Measurements from ENCODE around the gene HEATR5B. TPM values are rescaled to one million over a fixed set of nuclear protein-coding genes. Genes with fewer than 3 reads are reported as not detected.
A peak's percentile ranks its signal among the peaks of the same experiment; 100 is the strongest.

Gene HEATR5B
- polyA plus RNA-seq = 19.0 TPM
- long read RNA-seq, donor 1 = 0 reads
- long read RNA-seq, donor 2, partial matches to known transcripts = 0 of 9 reads
- long read RNA-seq, donor 2, other reads (novel, unspliced or antisense) = 9 of 9 reads
- long read RNA-seq, donor 3 = 0 reads
- long read RNA-seq, donor 4 = 0 reads
- long read RNA-seq, donor 5, full-length matches to known transcripts = 1 of 1 reads
- long read RNA-seq, donor 5, partial matches to known transcripts = 0 of 1 reads
- long read RNA-seq, donor 5, other reads (novel, unspliced or antisense) = 0 of 1 reads
- long read RNA-seq, donor 6, partial matches to known transcripts = 6 of 6 reads
- long read RNA-seq, donor 6, other reads (novel, unspliced or antisense) = 0 of 6 reads
- long read RNA-seq, donor 7 = 0 reads
- long read RNA-seq, donor 8, full-length matches to known transcripts = 1 of 1 reads
- long read RNA-seq, donor 8, partial matches to known transcripts = 0 of 1 reads
- long read RNA-seq, donor 8, other reads (novel, unspliced or antisense) = 0 of 1 reads
- long read RNA-seq, donor 9 = 0 reads
- long read RNA-seq, donor 10, partial matches to known transcripts = 5 of 5 reads
- long read RNA-seq, donor 10, other reads (novel, unspliced or antisense) = 0 of 5 reads
- long read RNA-seq, donor 11 = 0 reads

GRCh38 chr2:37083873-37084794, at the start of gene HEATR5B, which contains the start of gene GPATCH11:
Gene HEATR5B (minus strand): TSS chr2:37084372. CDS start chr2:37083414, 958 bp downstream.
Gene GPATCH11 (plus strand): TSS chr2:37084518. CDS start chr2:37088382, 3,864 bp downstream.
- H3K27ac ChIP-seq (ENCODE audit: low read length) = peak within 1 kb of the TSS; percentile 90
- peak; percentile 98 to 99 for DNase-seq
- H3K4me1 ChIP-seq (ENCODE audit: control insufficient read depth, insufficient read depth, low read length) = peaks cover 6% of the 10 kb centered on the region
- H3K9me3 ChIP-seq (ENCODE audit: control insufficient read depth, low read depth, low read length) = no peaks in the 10 kb centered on the region
- no CpG with 5 or more reads among the region's 74 CpGs for WGBS (ENCODE audit: insufficient coverage, low lambda C conversion rate)
- peaks cover 16% of the 10 kb centered on the region for H3K36me3 ChIP-seq (ENCODE audit: control insufficient read depth, insufficient read depth, low read length)
- no peaks in the 10 kb centered on the region for H3K27me3 ChIP-seq (ENCODE audit: control insufficient read depth, insufficient read depth, low read length)
- H3K4me3 ChIP-seq (ENCODE audit: low read length) = peak within 1 kb of the TSS; percentile 96

- WGBS (ENCODE audit: insufficient coverage, low lambda C conversion rate) = 100% methylated on average over 1 of the region's 6 CpGs
- H3K36me3 ChIP-seq (ENCODE audit: control insufficient read depth, insufficient read depth, low read length) = peaks cover 80% of the 10 kb centered on the region
- H3K27ac ChIP-seq (ENCODE audit: low read length) = no peak overlapping the region
- DNase-seq = no peak
- H3K4me3 ChIP-seq (ENCODE audit: low read length) = no peak overlapping the region
- no peaks in the 10 kb centered on the region for H3K9me3 ChIP-seq (ENCODE audit: control insufficient read depth, low read depth, low read length)
- no peaks in the 10 kb centered on the region for H3K4me1 ChIP-seq (ENCODE audit: control insufficient read depth, insufficient read depth, low read length)
- no peaks in the 10 kb centered on the region for H3K27me3 ChIP-seq (ENCODE audit: control insufficient read depth, insufficient read depth, low read length)
Measured at GRCh38 chr2:37132914-37133313, 48.7 kb upstream of the HEATR5B start.

- H3K36me3 ChIP-seq (ENCODE audit: control insufficient read depth, insufficient read depth, low read length) = peaks cover 56% of the 10 kb centered on the region
- no peaks in the 10 kb centered on the region for H3K9me3 ChIP-seq (ENCODE audit: control insufficient read depth, low read depth, low read length)
- no peak for DNase-seq
- no peaks in the 10 kb centered on the region for H3K27me3 ChIP-seq (ENCODE audit: control insufficient read depth, insufficient read depth, low read length)
- H3K4me3 ChIP-seq (ENCODE audit: low read length) = no peak overlapping the region
- no peaks in the 10 kb centered on the region for H3K4me1 ChIP-seq (ENCODE audit: control insufficient read depth, insufficient read depth, low read length)
- H3K27ac ChIP-seq (ENCODE audit: low read length) = no peak overlapping the region
- 100% methylated on average over 1 of the region's 2 CpGs for WGBS (ENCODE audit: insufficient coverage, low lambda C conversion rate)
Measured at GRCh38 chr2:37125416-37125815, 41.2 kb upstream of the HEATR5B start.

DNA sequence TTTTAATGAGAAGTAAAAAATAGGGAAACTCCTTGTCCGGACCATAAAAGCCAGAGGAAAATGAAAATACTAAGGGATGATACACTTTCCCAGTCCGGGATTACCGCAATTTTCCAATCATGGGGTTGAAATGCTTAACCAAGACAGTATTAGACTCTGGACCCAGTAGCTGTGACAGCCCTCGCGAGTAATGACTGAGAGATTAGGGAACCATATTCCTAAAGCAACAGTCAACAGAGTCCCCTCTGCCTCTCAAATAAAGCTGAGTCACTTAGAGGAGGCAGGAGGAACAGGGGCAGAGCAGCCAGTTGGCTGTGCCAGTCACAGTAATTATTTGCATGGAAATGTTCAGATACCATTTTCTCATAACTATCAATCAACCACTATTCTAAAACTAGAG, 35.0 kb upstream of the HEATR5B start:
- peak; percentile 58 to 86 for DNase-seq
- no peak overlapping the region for H3K4me3 ChIP-seq (ENCODE audit: low read length)
- peaks cover 50% of the 10 kb centered on the region for H3K36me3 ChIP-seq (ENCODE audit: control insufficient read depth, insufficient read depth, low read length)
- peaks cover 5% of the 10 kb centered on the region for H3K4me1 ChIP-seq (ENCODE audit: control insufficient read depth, insufficient read depth, low read length)
- H3K27me3 ChIP-seq (ENCODE audit: control insufficient read depth, insufficient read depth, low read length) = no peaks in the 10 kb centered on the region
- no CpG with 5 or more reads among the region's 5 CpGs for WGBS (ENCODE audit: insufficient coverage, low lambda C conversion rate)
- H3K27ac ChIP-seq (ENCODE audit: low read length) = peak overlapping the region; percentile 72
- no peaks in the 10 kb centered on the region for H3K9me3 ChIP-seq (ENCODE audit: control insufficient read depth, low read depth, low read length)

GRCh38 chr2:37117566-37117965, 33.4 kb upstream of the HEATR5B start:
- H3K4me3 ChIP-seq (ENCODE audit: low read length) = no peak overlapping the region
- no CpG with 5 or more reads among the region's 1 CpG for WGBS (ENCODE audit: insufficient coverage, low lambda C conversion rate)
- H3K27ac ChIP-seq (ENCODE audit: low read length) = no peak overlapping the region
- H3K36me3 ChIP-seq (ENCODE audit: control insufficient read depth, insufficient read depth, low read length) = peaks cover 49% of the 10 kb centered on the region
- peaks cover 5% of the 10 kb centered on the region for H3K4me1 ChIP-seq (ENCODE audit: control insufficient read depth, insufficient read depth, low read length)
- no peaks in the 10 kb centered on the region for H3K9me3 ChIP-seq (ENCODE audit: control insufficient read depth, low read depth, low read length)
- no peaks in the 10 kb centered on the region for H3K27me3 ChIP-seq (ENCODE audit: control insufficient read depth, insufficient read depth, low read length)
- DNase-seq = no peak

- WGBS (ENCODE audit: insufficient coverage, low lambda C conversion rate) = no CpG with 5 or more reads among the region's 2 CpGs
- DNase-seq = no peak
- Histone ChIP-seq H3K4me3 (ENCODE audit: low read length) (no peak overlapping the region), H3K36me3 (ENCODE audit: control insufficient read depth, insufficient read depth, low read length) (peaks cover 44% of the 10 kb centered on the region), H3K9me3 (ENCODE audit: control insufficient read depth, low read depth, low read length) (no peaks in the 10 kb centered on the region), H3K4me1 (ENCODE audit: control insufficient read depth, insufficient read depth, low read length) (no peaks in the 10 kb centered on the region), H3K27me3 (ENCODE audit: control insufficient read depth, insufficient read depth, low read length) (no peaks in the 10 kb centered on the region), H3K27ac (ENCODE audit: low read length) (no peak overlapping the region)
Measured at GRCh38 chr2:37111958-37112357, 27.8 kb upstream of the HEATR5B start.

DNA sequence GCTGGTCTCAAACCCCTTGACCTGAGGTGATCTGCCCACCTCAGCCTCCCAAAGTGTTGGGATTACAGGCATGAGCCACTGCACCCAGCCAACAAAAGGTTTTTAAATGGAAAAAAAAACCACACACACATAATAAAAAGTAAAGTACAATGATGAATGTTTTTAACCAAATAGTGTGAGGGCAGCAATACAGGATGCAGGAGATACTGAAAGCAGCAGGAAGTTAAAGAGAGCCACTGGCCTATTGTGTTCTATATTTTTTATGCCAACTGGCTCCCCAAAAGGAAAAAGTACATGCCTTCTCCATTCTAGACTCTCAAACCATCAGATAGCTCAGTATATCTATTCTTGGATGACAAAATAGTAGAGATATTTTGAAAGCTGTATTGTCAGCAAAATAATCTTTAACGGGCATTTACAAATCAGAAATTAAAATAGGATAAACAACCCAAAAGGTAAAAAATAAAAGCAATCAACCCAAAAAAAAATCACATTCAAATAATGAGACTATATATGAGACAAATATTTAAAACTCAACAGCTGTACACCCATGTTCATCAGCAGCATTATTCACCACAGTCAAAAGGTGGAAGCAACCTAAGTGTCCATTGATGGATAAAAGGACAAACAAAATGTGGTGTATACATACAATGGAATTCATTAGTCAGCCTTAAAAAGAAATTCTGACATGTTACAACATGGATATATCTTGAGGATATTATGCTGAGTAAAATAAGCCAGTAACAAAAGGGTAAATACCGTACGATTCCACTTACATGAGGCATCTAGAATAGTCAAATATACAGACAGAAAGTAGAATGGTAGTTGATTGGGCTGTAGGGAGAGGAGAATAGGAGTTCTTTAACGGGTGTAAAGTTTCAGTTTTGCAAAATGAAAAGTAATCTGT, 26.4 kb upstream of the HEATR5B start:
- Histone ChIP-seq H3K9me3 (ENCODE audit: control insufficient read depth, low read depth, low read length) (no peaks in the 10 kb centered on the region), H3K4me3 (ENCODE audit: low read length) (no peak overlapping the region), H3K36me3 (ENCODE audit: control insufficient read depth, insufficient read depth, low read length) (peaks cover 40% of the 10 kb centered on the region), H3K27me3 (ENCODE audit: control insufficient read depth, insufficient read depth, low read length) (no peaks in the 10 kb centered on the region), H3K27ac (ENCODE audit: low read length) (no peak overlapping the region), H3K4me1 (ENCODE audit: control insufficient read depth, insufficient read depth, low read length) (no peaks in the 10 kb centered on the region)
- DNase-seq = no peak
- 96% methylated on average over 4 of the region's 4 CpGs for WGBS (ENCODE audit: insufficient coverage, low lambda C conversion rate)

DNA sequence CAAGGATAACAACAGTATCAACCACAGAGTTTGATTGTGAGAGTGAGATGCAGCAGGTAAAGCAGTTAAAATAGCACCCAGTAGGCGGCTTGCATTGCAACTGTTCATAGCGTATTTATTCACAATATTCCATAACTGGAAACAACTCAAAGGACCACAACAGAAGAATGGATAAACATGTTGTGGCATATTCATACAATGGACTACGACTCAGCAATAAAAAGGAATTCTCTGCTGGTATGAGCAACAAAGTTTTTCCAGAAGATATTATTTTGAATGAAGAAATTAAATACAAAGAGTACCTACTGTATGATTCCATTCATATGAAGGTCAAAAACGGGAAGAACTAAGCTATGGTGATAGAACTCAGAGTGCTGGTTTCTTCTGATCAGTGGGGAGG, 25.4 kb upstream of the HEATR5B start:
- Histone ChIP-seq H3K4me1 (ENCODE audit: control insufficient read depth, insufficient read depth, low read length) (no peaks in the 10 kb centered on the region), H3K27ac (ENCODE audit: low read length) (no peak overlapping the region), H3K4me3 (ENCODE audit: low read length) (no peak overlapping the region), H3K36me3 (ENCODE audit: control insufficient read depth, insufficient read depth, low read length) (peaks cover 39% of the 10 kb centered on the region), H3K27me3 (ENCODE audit: control insufficient read depth, insufficient read depth, low read length) (no peaks in the 10 kb centered on the region), H3K9me3 (ENCODE audit: control insufficient read depth, low read depth, low read length) (no peaks in the 10 kb centered on the region)
- DNase-seq = no peak
- WGBS (ENCODE audit: insufficient coverage, low lambda C conversion rate) = 100% methylated on average over 1 of the region's 4 CpGs

DNA sequence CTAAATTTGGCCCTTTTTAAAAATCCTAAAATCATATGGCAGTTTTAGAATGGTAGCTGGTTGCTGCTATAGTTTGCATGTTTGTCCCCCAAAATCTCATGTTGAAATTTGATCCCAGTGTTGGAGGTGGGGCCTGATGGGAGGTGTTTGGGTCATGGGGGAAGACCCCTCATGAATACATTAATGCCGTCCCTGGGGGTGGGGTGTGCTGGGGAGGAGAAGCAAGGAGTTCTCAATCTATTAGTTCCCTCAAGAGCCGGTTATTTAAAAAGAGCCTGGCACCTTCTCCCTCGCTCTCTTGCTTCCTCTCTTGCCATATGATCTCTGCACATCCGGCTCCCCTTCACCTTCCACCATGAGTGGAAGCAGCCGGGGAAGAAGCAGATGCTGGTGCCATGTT, 21.0 kb upstream of the HEATR5B start:
- peaks cover 49% of the 10 kb centered on the region for H3K36me3 ChIP-seq (ENCODE audit: control insufficient read depth, insufficient read depth, low read length)
- WGBS (ENCODE audit: insufficient coverage, low lambda C conversion rate) = no CpG with 5 or more reads among the region's 5 CpGs
- no peak for DNase-seq
- H3K4me3 ChIP-seq (ENCODE audit: low read length) = no peak overlapping the region
- no peak overlapping the region for H3K27ac ChIP-seq (ENCODE audit: low read length)
- no peaks in the 10 kb centered on the region for H3K27me3 ChIP-seq (ENCODE audit: control insufficient read depth, insufficient read depth, low read length)
- no peaks in the 10 kb centered on the region for H3K9me3 ChIP-seq (ENCODE audit: control insufficient read depth, low read depth, low read length)
- no peaks in the 10 kb centered on the region for H3K4me1 ChIP-seq (ENCODE audit: control insufficient read depth, insufficient read depth, low read length)

All from large intestine (tissue), 12 donors.